OCI-LY7 (cell line): ENCODE measurements around the gene CD6. TPM values are rescaled to one million over a fixed set of nuclear protein-coding genes. Genes with fewer than 3 reads are reported as not detected.

ENCODE experiments used
- BruUV-seq: library from RNA; stranded (reverse); fragments of 400-500 nt; replicated peaks from 2 replicates; lab custom pipeline; 2021; lab: Mats Ljungman, UMichigan
- CTCF ChIA-PET: fragments of 300-600 bp; sonication (Branson Sonifier 250); formaldehyde crosslinking; loops from one replicate; lab custom pipeline; 2022; ENCODE audit warnings: antibody characterized with exemption; ENCODE audit not compliant: unreplicated experiment; lab: Charles Lee
- POLR2A ChIA-PET: fragments of 300-600 bp; sonication (Branson Sonifier 250); formaldehyde crosslinking; loops from one replicate; lab custom pipeline; 2022; ENCODE audit warnings: antibody characterized with exemption; lab: Charles Lee
- DNase-seq: peaks from one replicate; pipeline ENCODE4 v3.0.0-alpha.2; 2015; ENCODE audit warnings: low spot score
- H2AFZ ChIP-seq: fragments of 200-600 bp; sonication (generic), shearing (Covaris generic); 2 replicates; pipeline ENCODE4 v1.6.1; 2014; ENCODE audit warnings: mild to moderate bottlenecking, antibody characterized with exemption, low read length, moderate library complexity
- H3K27ac ChIP-seq: fragments of 200-600 bp; sonication (generic); 2 replicates; pipeline ENCODE4 v1.5.1; 2014; ENCODE audit warnings: mixed run types, low read depth, mild to moderate bottlenecking, moderate library complexity, low read length, inconsistent platforms; ENCODE audit not compliant: poor library complexity, severe bottlenecking
- H3K36me3 ChIP-seq: fragments of 200-600 bp; sonication (generic); 2 replicates; pipeline ENCODE4 v1.6.1; 2014; ENCODE audit warnings: mild to moderate bottlenecking, antibody characterized with exemption, low read length, moderate library complexity, mixed read lengths; ENCODE audit not compliant: insufficient read depth
- H3K4me1 ChIP-seq: fragments of 200-600 bp; sonication (generic); 2 replicates; pipeline ENCODE4 v1.5.1; 2014; ENCODE audit warnings: mild to moderate bottlenecking, low read length; ENCODE audit not compliant: insufficient read depth, poor library complexity, severe bottlenecking
- H3K4me2 ChIP-seq: fragments of 200-600 bp; sonication (generic); 2 replicates; pipeline ENCODE4 v1.6.1; 2014; ENCODE audit warnings: mild to moderate bottlenecking, low read length
- H3K4me3 ChIP-seq: fragments of 200-600 bp; sonication (generic); 2 replicates; pipeline ENCODE4 v1.5.1; 2014; ENCODE audit warnings: mild to moderate bottlenecking, low read depth, low read length; ENCODE audit not compliant: poor library complexity, severe bottlenecking
- H3K79me2 ChIP-seq: fragments of 200-600 bp; sonication (generic); 2 replicates; pipeline ENCODE4 v1.6.1; 2016; ENCODE audit warnings: low read depth, mild to moderate bottlenecking, low read length, moderate library complexity, mixed read lengths; ENCODE audit not compliant: insufficient read depth
- H3K9me2 ChIP-seq: fragments of 200-600 bp; sonication (generic); 2 replicates; pipeline ENCODE4 v1.6.1; 2016; ENCODE audit warnings: mild to moderate bottlenecking, low read length, mixed read lengths; ENCODE audit not compliant: insufficient read depth
- H3K9me3 ChIP-seq: fragments of 200-600 bp; sonication (generic); 2 replicates; pipeline ENCODE4 v1.6.1; 2014; ENCODE audit warnings: mild to moderate bottlenecking, mixed run types, low read length, mixed read lengths
- H4K20me1 ChIP-seq: fragments of 200-600 bp; sonication (generic); 2 replicates; pipeline ENCODE4 v1.6.1; 2014; ENCODE audit warnings: mild to moderate bottlenecking, antibody characterized with exemption, low read length, moderate library complexity, mixed read lengths; ENCODE audit not compliant: insufficient read depth
- EZH2phosphoT487 ChIP-seq: fragments of 200-600 bp; sonication (generic); IDR thresholded peaks from 2 replicates; pipeline ENCODE4 v1.6.1; 2018; ENCODE audit warnings: low read depth, borderline replicate concordance, mild to moderate bottlenecking, mixed run types, antibody characterized with exemption, low read length, moderate library complexity, mixed read lengths
- intact Hi-C: fragments of 100-400 bp; cut with micrococcal nuclease; formaldehyde crosslinking; loops from one replicate; pipeline ENCODE4 v1.10.0; 2022; ENCODE audit not compliant: unreplicated experiment
- total RNA-seq, 2 experiments: library from RNA; depleted of rRNA in 1 of 2; stranded (reverse); fragments of >200 nt in 1 of 2; shearing (Covaris generic) in 1 of 2; gene quantifications; 2 replicates each; pipeline ENCODE4 v1.2.3, GENCODE V29; 2014 to 2022
- TF ChIP-seq, protein P1 (sequence below): fragments of 200-600 bp; sonication (generic); conservative IDR thresholded peaks from 2 replicates; pipeline ENCODE4 v1.5.1; 2014; ENCODE audit warnings: mild to moderate bottlenecking, antibody characterized with exemption, low read length, moderate library complexity, mixed read lengths

CD6 gene
- total RNA-seq, 2 experiments from 2014 or later: not detected

DNA sequence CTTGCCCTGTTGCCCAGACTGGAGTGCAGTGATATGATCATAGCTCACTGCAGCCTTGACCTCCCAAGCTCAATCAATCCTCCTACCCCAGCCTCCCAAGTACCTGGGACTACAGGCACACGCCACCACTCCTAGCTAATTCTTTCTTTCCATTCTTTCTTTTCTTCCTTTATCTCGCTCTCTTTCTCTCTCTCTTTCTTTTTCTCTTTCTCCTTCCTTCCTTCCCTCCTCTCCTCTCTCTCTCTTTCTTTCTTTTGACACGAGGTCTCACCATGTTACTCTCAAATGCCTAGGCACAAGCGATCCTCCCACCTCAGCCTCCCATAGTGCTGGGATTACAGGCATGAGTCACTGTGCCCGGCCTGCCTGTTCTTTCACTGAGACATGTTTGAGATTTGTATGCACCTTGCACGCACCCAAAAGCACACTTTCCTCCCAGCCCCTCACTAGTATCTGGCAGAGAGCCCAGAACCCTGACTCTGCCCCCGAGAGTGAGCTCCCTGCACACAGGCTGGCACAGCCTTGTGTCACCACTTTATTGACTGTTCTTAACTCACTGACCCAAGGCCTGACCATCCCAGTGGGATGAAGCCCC lies 56.8 kb downstream of the CD6 start:
- H3K9me3 ChIP-seq: no peaks in the 10 kb centered on the region
- no peak overlapping the region for H3K27ac ChIP-seq
- peak overlapping the region; percentile 20; the same call in 1 of the 2 replicates for H2AFZ ChIP-seq
- H3K4me1 ChIP-seq: peaks cover 36% of the 10 kb centered on the region
- no peaks in the 10 kb centered on the region for H3K9me2 ChIP-seq
- H3K4me2 ChIP-seq: peak overlapping the region; percentile 56
- DNase-seq: peak; percentile 45
- BruUV-seq: no TSS peak
- no peaks in the 10 kb centered on the region for H4K20me1 ChIP-seq
- POLR2A ChIA-PET: interaction anchor here (0.6 to 0.7 kb wide), 3 partner anchors 18 to 966 kb away, joined by 3 to 4 read pairs (median 3); no protein-coding TSS in a partner anchor
- TF ChIP-seq EZH2phosphoT487: no peak
- TF ChIP-seq, protein P1, sequence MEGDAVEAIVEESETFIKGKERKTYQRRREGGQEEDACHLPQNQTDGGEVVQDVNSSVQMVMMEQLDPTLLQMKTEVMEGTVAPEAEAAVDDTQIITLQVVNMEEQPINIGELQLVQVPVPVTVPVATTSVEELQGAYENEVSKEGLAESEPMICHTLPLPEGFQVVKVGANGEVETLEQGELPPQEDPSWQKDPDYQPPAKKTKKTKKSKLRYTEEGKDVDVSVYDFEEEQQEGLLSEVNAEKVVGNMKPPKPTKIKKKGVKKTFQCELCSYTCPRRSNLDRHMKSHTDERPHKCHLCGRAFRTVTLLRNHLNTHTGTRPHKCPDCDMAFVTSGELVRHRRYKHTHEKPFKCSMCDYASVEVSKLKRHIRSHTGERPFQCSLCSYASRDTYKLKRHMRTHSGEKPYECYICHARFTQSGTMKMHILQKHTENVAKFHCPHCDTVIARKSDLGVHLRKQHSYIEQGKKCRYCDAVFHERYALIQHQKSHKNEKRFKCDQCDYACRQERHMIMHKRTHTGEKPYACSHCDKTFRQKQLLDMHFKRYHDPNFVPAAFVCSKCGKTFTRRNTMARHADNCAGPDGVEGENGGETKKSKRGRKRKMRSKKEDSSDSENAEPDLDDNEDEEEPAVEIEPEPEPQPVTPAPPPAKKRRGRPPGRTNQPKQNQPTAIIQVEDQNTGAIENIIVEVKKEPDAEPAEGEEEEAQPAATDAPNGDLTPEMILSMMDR: no peak
- H3K4me3 ChIP-seq: no peak overlapping the region
- H3K36me3 ChIP-seq: no peaks in the 10 kb centered on the region
- intact Hi-C loops: no loop called here
- H3K79me2 ChIP-seq: no peaks in the 10 kb centered on the region
- CTCF ChIA-PET: no interaction called here

DNA sequence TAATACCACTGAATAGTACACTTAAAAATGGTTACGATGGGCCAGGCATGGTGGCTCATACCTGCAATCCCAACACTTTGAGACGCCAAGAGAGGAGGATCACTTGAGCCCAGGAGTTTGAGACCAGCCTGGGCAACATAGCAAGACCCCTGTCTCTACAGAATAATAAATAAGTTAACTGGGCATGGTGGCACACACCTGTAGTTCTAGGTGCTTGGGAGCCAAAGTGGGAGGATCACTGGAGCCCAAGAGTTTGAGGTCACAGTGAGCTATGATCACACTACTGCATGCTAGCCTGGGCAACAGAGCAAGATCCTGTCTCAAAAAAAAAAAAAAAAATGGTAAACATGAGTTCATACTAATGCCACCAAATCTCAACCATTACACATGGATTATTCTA lies 61.3 kb downstream of the CD6 start:
- H3K36me3 ChIP-seq: no peaks in the 10 kb centered on the region
- H3K4me2 ChIP-seq: no peak overlapping the region
- no TSS peak for BruUV-seq
- H3K27ac ChIP-seq: no peak overlapping the region
- peaks cover 11% of the 10 kb centered on the region for H3K4me1 ChIP-seq
- H3K9me2 ChIP-seq: no peaks in the 10 kb centered on the region
- intact Hi-C loops: no loop called here
- no peak for TF ChIP-seq EZH2phosphoT487
- TF ChIP-seq, protein P1: no peak
- no peak overlapping the region for H3K4me3 ChIP-seq
- no peaks in the 10 kb centered on the region for H4K20me1 ChIP-seq
- no peak overlapping the region for H2AFZ ChIP-seq
- DNase-seq: no peak
- ChIA-PET CTCF (no interaction called here), POLR2A (interaction anchor here (0.6 to 1.5 kb wide), 2 partner anchors 14 to 48 kb away, joined by 4 to 7 read pairs; no protein-coding TSS in a partner anchor)
- H3K79me2 ChIP-seq: no peaks in the 10 kb centered on the region
- H3K9me3 ChIP-seq: no peaks in the 10 kb centered on the region

DNA sequence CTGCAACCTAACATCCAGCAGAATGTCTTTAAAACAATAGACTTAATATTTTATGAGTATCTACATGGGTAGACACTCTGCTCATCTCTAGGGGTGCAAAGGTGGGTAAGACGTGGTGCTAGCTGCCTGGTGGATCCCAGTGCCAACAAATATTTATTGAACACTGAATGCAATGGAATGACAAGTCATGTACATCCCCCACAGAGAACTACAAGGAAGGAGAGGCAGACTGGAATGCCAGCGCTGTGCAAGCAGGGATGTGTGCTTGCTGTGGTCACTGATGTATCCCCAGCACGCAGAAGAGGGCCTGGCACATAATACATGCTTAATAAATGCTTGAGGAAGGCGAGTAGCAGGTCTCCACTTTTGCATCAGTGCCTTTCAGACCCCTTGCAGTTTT lies 61.9 kb downstream of the CD6 start:
- H3K4me1 ChIP-seq: peaks cover 5% of the 10 kb centered on the region
- no peak overlapping the region for H3K4me3 ChIP-seq
- H3K4me2 ChIP-seq: no peak overlapping the region
- no peaks in the 10 kb centered on the region for H3K36me3 ChIP-seq
- H3K79me2 ChIP-seq: no peaks in the 10 kb centered on the region
- DNase-seq: no peak
- POLR2A ChIA-PET: no interaction called here
- intact Hi-C loops: no loop called here
- no peaks in the 10 kb centered on the region for H3K9me3 ChIP-seq
- CTCF ChIA-PET: no interaction called here
- no peak overlapping the region for H3K27ac ChIP-seq
- no peaks in the 10 kb centered on the region for H4K20me1 ChIP-seq
- no peak overlapping the region for H2AFZ ChIP-seq
- BruUV-seq: no TSS peak
- no peaks in the 10 kb centered on the region for H3K9me2 ChIP-seq
- no peak for TF ChIP-seq EZH2phosphoT487
